HCT116 (cell line): ENCODE measurements around the gene DERA. TPM values are rescaled to one million over a fixed set of nuclear protein-coding genes. Genes with fewer than 3 reads are reported as not detected.

Source experiments
- ATAC-seq: fragments of 200-7000 bp; cut with Tn5 transposase; 2 replicates; pipeline ENCODE4 v1.9.1; 2020; ENCODE audit warnings: mild to moderate bottlenecking, moderate library complexity
- BruUV-seq: library from RNA; stranded (reverse); fragments of 400-500 nt; replicated peaks from 2 replicates; lab custom pipeline; 2021; lab: Mats Ljungman, UMichigan
- CTCF ChIA-PET: fragments of 300-600 bp; sonication (Branson Sonifier 250); formaldehyde crosslinking; loops from one replicate; lab custom pipeline; 2021; ENCODE audit warnings: antibody characterized with exemption; lab: Charles Lee
- POLR2A ChIA-PET: fragments of 300-600, 350-600 bp; sonication (Branson Sonifier 250); formaldehyde crosslinking; loops from one replicate; lab custom pipeline; 2021; ENCODE audit warnings: antibody characterized with exemption; lab: Charles Lee
- RAD21 ChIA-PET, 2 experiments: fragments of 300-600 bp; sonication (Branson Sonifier 250); formaldehyde crosslinking; loops; one replicate each; lab custom pipeline; 2023; ENCODE audit warnings: low total read pairs in 2 of 2; ENCODE audit not compliant: uncharacterized antibody in 2 of 2, unreplicated experiment in 2 of 2, low non-redundant PET in 1 of 2; lab: Charles Lee
- DNase-seq: peaks from one replicate; pipeline ENCODE4 v3.0.0-alpha.2; 2010; ENCODE audit warnings: low read depth, low spot score
- H2AFZ ChIP-seq: fragments of 200-600 bp; shearing (Covaris generic), sonication (generic); 2 replicates; pipeline ENCODE4 v1.6.1; 2017; ENCODE audit warnings: low read depth, mixed run types, mixed read lengths, antibody characterized with exemption, low read length; ENCODE audit not compliant: poor library complexity, severe bottlenecking
- H3K27ac ChIP-seq: 2 replicates; pipeline ENCODE4 v1.5.1; 2012; ENCODE audit warnings: low read depth, low read length
- H3K27me3 ChIP-seq: fragments of 200-600 bp; sonication (generic); 2 replicates; pipeline ENCODE4 v1.6.1; 2016; ENCODE audit warnings: mixed run types, low read length, mixed read lengths; ENCODE audit not compliant: insufficient read depth
- H3K36me3 ChIP-seq, 2 experiments: fragments of 200-500 bp in 1 of 2; fragments of 200-600 bp in 1 of 2; sonication (Bioruptor generic) in 1 of 2; sonication (generic) in 1 of 2; 2 replicates each; pipeline versions ENCODE4 v1.5.1 to v1.6.1; 2014 to 2016; ENCODE audit warnings: low read length in 2 of 2, inconsistent platforms in 1 of 2, mixed read lengths in 1 of 2, mixed run types in 1 of 2; ENCODE audit not compliant: insufficient read depth in 2 of 2, control insufficient read depth in 1 of 2
- H3K4me1 ChIP-seq, 2 experiments: fragments of 200-600 bp in 1 of 2; sonication (generic) in 1 of 2; 2 replicates each; pipeline versions ENCODE4 v1.5.1 to v1.6.1; 2012 to 2017; ENCODE audit warnings: low read length in 2 of 2, inconsistent platforms in 1 of 2, mild to moderate bottlenecking in 1 of 2, mixed read lengths in 1 of 2, mixed run types in 1 of 2, moderate library complexity in 1 of 2; ENCODE audit not compliant: insufficient read depth in 2 of 2, control insufficient read depth in 1 of 2
- H3K4me2 ChIP-seq: fragments of 200-600 bp; sonication (generic); 2 replicates; pipeline ENCODE4 v1.6.1; 2017; ENCODE audit warnings: mixed run types, low read length, mixed read lengths
- H3K4me3 ChIP-seq, 2 experiments: fragments of 200-600 bp in 1 of 2; sonication (generic) in 1 of 2; replicated peaks in 1 of 2; 2 replicates each; pipeline ENCODE4 v1.5.1; 2011 to 2016; ENCODE audit warnings: low read length in 2 of 2, control low read depth in 1 of 2, low read depth in 1 of 2, mild to moderate bottlenecking in 1 of 2, mixed read lengths in 1 of 2, mixed run types in 1 of 2
- H3K79me2 ChIP-seq: fragments of 200-600 bp; sonication (generic); 2 replicates; pipeline ENCODE4 v1.6.1; 2017; ENCODE audit warnings: mild to moderate bottlenecking, mixed run types, low read length, moderate library complexity, mixed read lengths; ENCODE audit not compliant: insufficient read depth
- H3K9ac ChIP-seq: fragments of 200-600 bp; sonication (generic); 2 replicates; pipeline ENCODE4 v1.6.1; 2016; ENCODE audit warnings: low read length, mixed read lengths
- H3K9me2 ChIP-seq: fragments of 200-600 bp; sonication (generic), shearing (Covaris generic); 2 replicates; pipeline ENCODE4 v1.6.1; 2017; ENCODE audit warnings: mixed run types, mild to moderate bottlenecking, moderate library complexity; ENCODE audit not compliant: insufficient read depth
- H3K9me3 ChIP-seq, 2 experiments: fragments of 200-500 bp in 1 of 2; fragments of 200-600 bp in 1 of 2; sonication (Bioruptor generic) in 1 of 2; sonication (generic) in 1 of 2; 2 replicates each; pipeline ENCODE4 v1.6.1; 2014 to 2017; ENCODE audit warnings: low read length in 2 of 2, mixed read lengths in 2 of 2, inconsistent platforms in 1 of 2, low read depth in 1 of 2, mild to moderate bottlenecking in 1 of 2, mixed run types in 1 of 2, moderate library complexity in 1 of 2; ENCODE audit not compliant: control insufficient read depth in 1 of 2, insufficient read depth in 1 of 2
- H4K20me1 ChIP-seq: fragments of 200-600 bp; sonication (generic), shearing (Covaris generic); 2 replicates; pipeline ENCODE4 v1.6.1; 2017; ENCODE audit warnings: mixed run types, mild to moderate bottlenecking, moderate library complexity; ENCODE audit not compliant: insufficient read depth
- CBX3 ChIP-seq: IDR thresholded peaks from 2 replicates; pipeline ENCODE4 v1.6.1; 2012; ENCODE audit warnings: low read depth
- CEBPB ChIP-seq: IDR thresholded peaks from 2 replicates; pipeline ENCODE4 v1.6.1; 2012; ENCODE audit warnings: low read depth
- CTCF ChIP-seq, 3 experiments: fragments of 200-600 bp in 1 of 3; sonication (generic) in 1 of 3; IDR thresholded peaks in 2 of 3; conservative IDR thresholded peaks in 1 of 3; 2 replicates each; pipeline ENCODE4 v1.5.1; 2012 to 2017; ENCODE audit warnings: low read depth in 2 of 3, low read length in 2 of 3, antibody characterized with exemption in 1 of 3, borderline replicate concordance in 1 of 3, control low read depth in 1 of 3, mild to moderate bottlenecking in 1 of 3, mixed read lengths in 1 of 3, mixed run types in 1 of 3, moderate library complexity in 1 of 3; ENCODE audit not compliant: insufficient read depth in 1 of 3
- EGR1 ChIP-seq: IDR thresholded peaks from 2 replicates; pipeline ENCODE4 v1.6.1; 2012; ENCODE audit warnings: low read depth
- ELF1 ChIP-seq: IDR thresholded peaks from 2 replicates; pipeline ENCODE4 v1.6.1; 2012; ENCODE audit warnings: low read depth, borderline replicate concordance
- EZH2 ChIP-seq: fragments of 200-600 bp; sonication (generic); IDR thresholded peaks from 2 replicates; pipeline ENCODE4 v1.6.1; 2017; ENCODE audit warnings: antibody characterized with exemption, mixed run types
- EZH2phosphoT487 ChIP-seq: fragments of 200-600 bp; IDR thresholded peaks from 2 replicates; pipeline ENCODE4 v1.6.1; 2018; ENCODE audit warnings: antibody characterized with exemption, borderline replicate concordance
- MAX ChIP-seq: IDR thresholded peaks from 2 replicates; pipeline ENCODE4 v1.6.1; 2012
- SP1 ChIP-seq: IDR thresholded peaks from 2 replicates; pipeline ENCODE4 v1.6.1; 2012; ENCODE audit warnings: low read depth
- TCF7L2 ChIP-seq: IDR thresholded peaks from 2 replicates; pipeline ENCODE4 v1.7.0; 2011; ENCODE audit warnings: borderline replicate concordance, inconsistent platforms; ENCODE audit not compliant: insufficient read depth, insufficient read length; ENCODE audit errors: extremely low read depth
- YY1 ChIP-seq: IDR thresholded peaks from 2 replicates; pipeline ENCODE4 v1.6.1; 2011; ENCODE audit warnings: low read length, low read depth, moderate library complexity, mild to moderate bottlenecking; ENCODE audit not compliant: insufficient replicate concordance; ENCODE audit errors: extremely low read depth
- ZFX ChIP-seq: fragments of 450-650 bp; IDR thresholded peaks from 2 replicates; pipeline ENCODE4 v1.6.1; 2017
- ZNF274 ChIP-seq: fragments of 200-500 bp; sonication (Bioruptor generic); IDR thresholded peaks from 2 replicates; pipeline ENCODE4 v1.6.1; 2014; ENCODE audit warnings: mild to moderate bottlenecking, low read depth, low read length, inconsistent platforms
- intact Hi-C: fragments of 100-400 bp; cut with micrococcal nuclease; formaldehyde crosslinking; loops from 2 replicates; pipeline ENCODE4 v1.10.0; 2022
- total RNA-seq: library from RNA; stranded (reverse); gene quantifications from one replicate; pipeline ENCODE4 v1.2.1, GENCODE V29; 2021; ENCODE audit not compliant: unreplicated experiment

The DERA gene
- total RNA-seq, 1 experiment from 2014 or later = 32.6 TPM

GRCh38 chr12:15984097-15984800 lies 73.1 kb downstream of the DERA start:
- ChIA-PET CTCF (no interaction called here), POLR2A (no interaction called here), RAD21 (no interaction called here)
- Histone ChIP-seq H3K4me3 (no peak overlapping the region), H3K9me2 (no peaks in the 10 kb centered on the region), H3K4me1 (no peaks in the 10 kb centered on the region), H2AFZ (no peak overlapping the region), H4K20me1 (no peaks in the 10 kb centered on the region), H3K27me3 (no peaks in the 10 kb centered on the region), H3K36me3 (no peaks in the 10 kb centered on the region), H3K9ac (no peak overlapping the region), H3K4me2 (no peak overlapping the region), H3K9me3 (no peaks in the 10 kb centered on the region), H3K27ac (no peak overlapping the region), H3K79me2 (no peaks in the 10 kb centered on the region)
- BruUV-seq = no TSS peak
- TF ChIP-seq ZNF274 (no peak), CEBPB (no peak), EGR1 (no peak), ELF1 (no peak), CTCF (IDR thresholded peaks at IDR 0.05 in 2 of 3, conservative IDR thresholded peaks at IDR 0.05 in 1 of 3; ENCODE audit: borderline replicate concordance in 1 of 3, insufficient read depth in 1 of 3, low read depth in 2 of 3, low read length in 2 of 3) (no peak), CBX3 (no peak), MAX (no peak), SP1 (no peak), TCF7L2 (no peak), EZH2 (no peak), EZH2phosphoT487 (no peak), YY1 (no peak), ZFX (no peak)
- DNase-seq (no peak), ATAC-seq (no peak)
- intact Hi-C loops = no loop called here
